Stimulated activated CD4-positive, alpha-beta T cell treated with anti-CD3 and anti-CD28 coated beads, TNF-alpha, amount 100 ng/mL, for 24 hours (primary cell): ENCODE measurements around the gene CTNNAL1.

Experiments used
- DNase-seq, 3 experiments: peaks; one replicate each; pipeline ENCODE4 v3.0.0-alpha.2; 2020; ENCODE audit warnings: low read depth in 3 of 3

Gene CTNNAL1

GRCh38 chr9:109028457-109028856 lies 15.2 kb upstream of the CTNNAL1 start:
- no peak for DNase-seq

GRCh38 chr9:109027176-109027575 lies 13.9 kb upstream of the CTNNAL1 start:
- DNase-seq: no peak

- no peak for DNase-seq
Observed at GRCh38 chr9:109026306-109026705, 13.0 kb upstream of the CTNNAL1 start.

DNA sequence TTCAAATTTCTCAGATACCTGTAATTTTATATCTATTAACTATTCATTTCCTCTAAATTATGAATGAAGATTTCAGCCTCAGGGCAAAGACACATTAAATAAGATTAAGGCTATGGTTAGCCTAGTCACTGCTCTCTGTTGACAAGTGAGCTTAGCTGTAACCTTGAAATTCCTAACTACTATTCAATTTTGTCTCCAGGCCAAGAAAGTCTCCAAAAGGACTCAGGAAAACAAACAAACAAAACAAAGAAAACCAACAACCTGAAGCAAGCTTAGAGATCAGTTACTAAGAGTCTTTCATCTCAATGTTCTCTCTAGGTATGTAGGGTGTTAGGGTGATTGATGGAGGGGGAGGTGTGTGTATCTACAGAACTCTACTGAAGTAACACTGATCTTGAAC lies 9.6 kb upstream of the CTNNAL1 start:
- no peak for DNase-seq

DNA sequence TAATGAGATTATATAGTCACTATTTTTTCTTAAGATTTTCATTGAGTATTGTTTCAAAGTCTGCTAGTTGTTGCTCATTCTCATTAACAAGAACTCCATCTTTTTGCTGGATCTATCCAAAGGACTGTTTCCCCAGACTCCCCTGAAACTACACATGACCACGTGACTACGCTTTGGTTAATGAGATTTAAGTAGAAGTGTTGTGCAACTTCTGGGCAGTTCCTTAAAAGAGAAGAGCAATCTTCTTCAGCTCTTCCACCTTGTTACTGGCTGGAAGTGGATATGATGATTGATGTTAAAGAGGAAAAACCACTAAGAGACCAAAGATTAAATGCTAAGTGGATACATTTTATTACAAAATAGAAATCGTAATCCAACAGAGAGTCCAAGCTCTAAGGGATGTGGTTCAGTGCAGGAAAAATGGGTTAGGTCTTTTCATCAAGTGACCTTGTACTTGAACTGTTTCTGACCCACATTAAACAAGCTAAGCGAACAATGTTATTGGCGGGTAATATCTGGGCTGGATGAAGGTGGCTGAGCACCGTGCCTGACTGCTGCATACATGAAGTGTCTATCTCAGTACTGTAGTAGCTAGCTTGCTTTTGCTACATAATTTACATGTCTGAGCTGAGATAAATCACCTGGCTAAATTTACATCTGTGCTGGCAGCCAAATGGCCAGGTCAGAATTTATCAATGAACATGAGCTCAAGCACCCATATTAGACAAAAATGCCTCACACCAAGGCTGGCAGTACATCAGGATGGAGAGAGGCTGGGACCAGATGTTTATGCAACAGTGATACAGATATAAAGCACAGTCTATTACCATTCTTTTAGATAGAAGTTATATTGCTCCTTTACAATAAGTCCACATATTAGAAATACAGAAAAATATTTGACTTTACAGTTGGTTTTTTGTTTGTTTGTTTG lies 7.5 kb upstream of the CTNNAL1 start:
- DNase-seq: no peak

- no peak for DNase-seq
Observed at GRCh38 chr9:109020113-109020512, 6.8 kb upstream of the CTNNAL1 start.

DNA sequence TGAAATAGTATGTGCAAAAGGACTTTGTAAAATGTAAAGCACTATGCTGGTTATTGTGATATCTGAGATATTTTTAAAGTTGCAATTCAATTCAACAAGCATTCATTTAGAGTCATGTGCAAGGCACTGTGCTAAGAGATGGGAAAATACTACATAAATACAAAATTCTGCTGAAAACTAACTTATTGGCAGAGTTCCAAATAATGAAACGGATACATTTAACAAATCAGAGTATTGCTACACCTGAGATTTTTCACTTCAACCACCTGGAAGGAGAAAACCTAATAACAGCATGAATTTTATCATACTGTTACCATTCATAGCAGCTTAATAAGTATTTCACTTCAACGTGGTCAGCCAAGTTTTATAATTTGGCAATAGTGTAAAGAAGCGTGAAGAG lies 6.1 kb upstream of the CTNNAL1 start:
- no peak for DNase-seq

- DNase-seq: no peak
Observed at GRCh38 chr9:109017493-109017892, 4.2 kb upstream of the CTNNAL1 start.

- no peak for DNase-seq
Observed at GRCh38 chr9:109017061-109017460, 3.8 kb upstream of the CTNNAL1 start.

- DNase-seq: no peak
Observed at GRCh38 chr9:109016132-109016531, 2.8 kb upstream of the CTNNAL1 start.

- no peak for DNase-seq
Observed at GRCh38 chr9:109014608-109015280, 1.4 kb upstream of the CTNNAL1 start.

DNA sequence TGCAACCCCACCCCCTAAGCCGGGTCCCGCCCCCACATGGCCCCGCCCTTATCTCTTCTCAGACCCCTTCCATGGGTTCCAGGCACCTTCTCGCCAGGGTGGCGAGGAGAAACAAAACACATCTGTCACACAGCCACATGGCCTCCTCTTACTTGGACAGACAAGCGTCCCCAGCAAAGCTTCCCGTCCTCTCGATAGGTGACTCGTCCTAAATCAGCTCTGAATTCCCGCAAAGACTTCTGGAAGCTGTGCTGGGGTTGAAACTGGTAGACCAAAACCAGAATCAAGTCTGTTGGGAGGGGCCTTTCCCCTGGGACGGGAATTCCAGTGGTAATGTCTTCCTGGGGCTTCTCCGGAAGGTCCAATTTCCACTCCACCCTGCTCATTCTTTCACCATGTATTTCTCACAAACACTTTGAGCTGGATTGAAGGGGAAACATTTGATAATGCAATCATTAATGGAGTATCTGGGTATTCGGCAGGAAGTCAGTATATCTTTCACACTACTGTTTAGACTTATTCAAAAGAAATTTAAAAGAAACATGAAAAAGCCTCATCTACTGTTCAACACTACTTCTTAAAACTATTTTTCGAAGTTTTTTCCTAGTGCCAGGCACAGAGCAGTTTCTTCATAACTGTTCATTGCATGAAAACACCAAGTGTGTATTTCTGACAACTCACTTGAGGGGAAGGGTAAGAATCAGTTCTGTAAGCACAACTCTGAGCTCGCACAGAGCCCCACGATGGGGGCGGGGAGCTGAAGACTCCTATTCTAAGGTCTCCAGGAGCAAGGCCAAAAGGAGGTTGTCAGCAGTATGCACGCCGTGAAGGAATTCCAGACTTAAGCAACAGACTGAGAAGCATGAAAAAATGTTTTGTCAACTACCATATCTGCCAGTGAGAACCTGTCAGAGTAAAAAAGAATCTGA lies 644 bp upstream of the CTNNAL1 start:
- no peak for DNase-seq

GRCh38 chr9:109012009-109012875 lies 1.1 kb downstream of the CTNNAL1 start:
- peak in 2 of 3 experiments; percentile 26 to 48 for DNase-seq

DNA sequence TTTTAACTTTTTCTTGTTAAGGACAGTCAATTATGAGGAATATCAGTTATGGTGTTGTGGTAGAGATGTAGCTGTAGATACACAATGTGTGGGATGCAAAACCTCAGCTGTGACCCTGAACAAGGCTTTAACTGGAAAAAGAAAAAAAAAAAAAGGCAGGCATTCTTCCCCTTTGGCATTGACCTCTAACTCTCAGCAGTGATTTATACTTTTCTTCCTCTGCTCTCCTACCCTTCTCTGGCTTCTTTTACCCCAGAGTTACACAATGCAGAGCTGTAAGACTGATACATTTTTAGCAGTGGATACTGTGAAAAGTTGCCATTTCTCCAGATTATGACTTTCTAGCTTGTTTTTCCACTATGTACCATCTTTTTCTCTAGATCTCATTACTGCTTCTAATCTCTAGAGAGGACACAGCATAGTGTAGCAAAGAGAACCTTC lies 2.0 kb downstream of the CTNNAL1 start:
- DNase-seq: no peak

- peak; percentile 36 to 45 (median 36) for DNase-seq
Observed at GRCh38 chr9:109010746-109011145, 2.6 kb downstream of the CTNNAL1 start.

DNA sequence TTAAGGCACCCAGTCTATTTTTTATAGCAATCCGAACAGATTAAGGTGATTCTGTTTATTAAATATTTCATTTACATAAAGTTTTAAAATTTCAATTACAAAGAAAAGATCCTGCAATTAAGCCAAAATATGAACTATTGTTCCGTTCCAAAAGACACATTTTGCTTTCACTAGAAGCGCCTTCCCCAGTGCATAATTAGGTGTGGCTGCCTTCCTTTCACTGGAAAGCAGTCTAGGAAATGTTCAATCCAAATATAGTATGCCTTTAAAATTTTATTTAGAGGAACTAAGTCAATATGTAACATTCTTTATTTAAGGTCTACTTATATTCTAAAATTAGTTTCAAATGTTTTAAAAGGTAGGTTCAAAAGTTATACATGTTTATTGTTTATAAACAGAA lies 7.6 kb downstream of the CTNNAL1 start:
- no peak for DNase-seq

GRCh38 chr9:109003116-109003515 lies 10.2 kb downstream of the CTNNAL1 start:
- no peak for DNase-seq

DNA sequence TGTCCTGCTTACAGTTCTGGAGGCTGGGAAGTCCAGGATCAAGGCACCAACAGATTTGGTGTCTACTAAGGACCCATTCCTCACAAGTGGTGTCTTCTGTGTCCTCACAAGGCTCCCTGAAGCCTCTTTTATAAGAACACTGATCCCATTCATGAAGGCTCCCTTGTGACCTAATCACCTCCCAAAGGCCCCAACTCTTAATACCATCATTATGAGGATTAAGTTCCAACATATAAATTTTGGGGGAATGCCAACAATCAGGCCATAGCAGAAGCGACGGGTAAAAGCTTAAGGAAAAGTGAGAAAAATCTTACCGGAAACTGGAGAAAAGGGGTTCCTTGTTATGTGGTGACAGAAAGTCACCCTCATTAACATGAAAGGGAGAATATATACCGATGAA lies 11.2 kb downstream of the CTNNAL1 start:
- DNase-seq: no peak

- DNase-seq: no peak
Observed at GRCh38 chr9:109001275-109001676, 12.0 kb downstream of the CTNNAL1 start.

DNA sequence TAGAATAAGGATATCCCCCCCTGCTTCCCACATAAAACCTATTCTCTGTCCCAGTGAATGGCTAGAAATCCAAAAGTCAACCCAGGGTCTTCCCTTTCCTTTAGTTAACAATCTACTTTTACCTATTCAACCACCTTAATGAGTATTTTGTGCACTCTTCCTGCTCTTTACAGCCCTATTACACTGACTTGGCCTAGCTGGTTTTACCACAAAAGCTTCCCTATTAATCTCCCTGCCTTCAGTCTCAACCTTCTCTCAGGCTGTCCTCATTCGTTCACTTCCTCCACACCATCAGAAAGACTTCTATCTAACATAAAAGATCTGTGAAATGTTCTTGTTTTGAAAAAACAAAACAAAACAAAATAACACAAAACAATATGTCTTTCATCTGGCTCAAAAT lies 16.2 kb downstream of the CTNNAL1 start:
- no peak for DNase-seq

- DNase-seq: no peak
Observed at GRCh38 chr9:108996643-108997042, 16.7 kb downstream of the CTNNAL1 start.
